Mesendoderm (in vitro differentiated cells): ENCODE results near the gene PNMA8A.
A peak's percentile ranks its signal among the peaks of the same experiment; 100 is the strongest.
"Not testable (repeated sequence)": the region's sequence is repeated elsewhere in the genome, so short reads cannot be mapped to it uniquely, and the experiment has no call there.

Experiments used
- DNase-seq: peaks from one replicate; pipeline ENCODE4 v3.0.0; 2013
- H2AK5ac ChIP-seq: 2 replicates; pipeline ENCODE4 v1.6.1; 2013; ENCODE audit warnings: low read length, inconsistent platforms
- H2BK120ac ChIP-seq: 2 replicates; pipeline ENCODE4 v1.6.1; 2013; ENCODE audit warnings: low read depth, mild to moderate bottlenecking, low read length, moderate library complexity, mixed read lengths
- H2BK15ac ChIP-seq: replicated peaks from 2 replicates; pipeline ENCODE4 v1.6.1; 2013; ENCODE audit warnings: low read depth, mild to moderate bottlenecking, moderate library complexity
- H2BK5ac ChIP-seq: 2 replicates; pipeline ENCODE4 v1.6.1; 2013; ENCODE audit warnings: low read length, inconsistent platforms
- H3K18ac ChIP-seq: 2 replicates; pipeline ENCODE4 v1.6.1; 2013; ENCODE audit warnings: mild to moderate bottlenecking, low read length, mixed read lengths
- H3K23ac ChIP-seq: one replicate; pipeline ENCODE4 v1.6.1; 2013; ENCODE audit warnings: low read length
- H3K27ac ChIP-seq: 2 replicates; pipeline ENCODE4 v1.5.1; 2013; ENCODE audit warnings: low read depth, mild to moderate bottlenecking, inconsistent platforms, low read length, moderate library complexity
- H3K27me3 ChIP-seq: 2 replicates; pipeline ENCODE4 v1.6.1; 2013; ENCODE audit warnings: low read length, control low read depth, mild to moderate bottlenecking, inconsistent platforms; ENCODE audit not compliant: insufficient read depth, poor library complexity
- H3K36me3 ChIP-seq: 2 replicates; pipeline ENCODE4 v1.6.1; 2013; ENCODE audit warnings: low read length, inconsistent platforms; ENCODE audit not compliant: control insufficient read depth, insufficient read depth
- H3K4ac ChIP-seq: one replicate; pipeline ENCODE4 v1.6.1; 2013; ENCODE audit warnings: low read depth, mild to moderate bottlenecking, low read length, moderate library complexity
- H3K4me1 ChIP-seq: 2 replicates; pipeline ENCODE4 v1.6.1; 2013; ENCODE audit warnings: low read depth, low read length, inconsistent platforms; ENCODE audit not compliant: control insufficient read depth
- H3K4me2 ChIP-seq: 2 replicates; pipeline ENCODE4 v1.6.1; 2013; ENCODE audit warnings: low read length
- H3K4me3 ChIP-seq: 2 replicates; pipeline ENCODE4 v1.5.1; 2013; ENCODE audit warnings: mild to moderate bottlenecking, low read length
- H3K56ac ChIP-seq: one replicate; pipeline ENCODE4 v1.6.1; 2013; ENCODE audit warnings: low read length
- H3K79me1 ChIP-seq: 2 replicates; pipeline ENCODE4 v1.6.1; 2013; ENCODE audit warnings: low read length, inconsistent platforms
- H3K79me2 ChIP-seq: 2 replicates; pipeline ENCODE4 v1.6.1; 2013; ENCODE audit warnings: mild to moderate bottlenecking, low read length; ENCODE audit not compliant: control insufficient read depth, insufficient read depth
- H3K9ac ChIP-seq: 2 replicates; pipeline ENCODE4 v1.6.1; 2013; ENCODE audit warnings: low read length, inconsistent platforms
- H4K5ac ChIP-seq: one replicate; pipeline ENCODE4 v1.6.1; 2013; ENCODE audit warnings: low read length
- H4K8ac ChIP-seq: one replicate; pipeline ENCODE4 v1.6.1; 2013; ENCODE audit warnings: low read depth, mild to moderate bottlenecking, control low read depth, low read length, moderate library complexity
- WGBS: extraction: QIAGEN DNeasy Blood & Tissue Kit; methylation state at CpG from one replicate; pipeline ENCODE4 v1.1.7; 2013; ENCODE audit warnings: low lambda C conversion rate, missing lambda C conversion rate; ENCODE audit not compliant: insufficient coverage; ENCODE audit errors: extremely low coverage; 5-methylcytosine and 5-hydroxymethylcytosine counted together

Gene PNMA8A

DNA sequence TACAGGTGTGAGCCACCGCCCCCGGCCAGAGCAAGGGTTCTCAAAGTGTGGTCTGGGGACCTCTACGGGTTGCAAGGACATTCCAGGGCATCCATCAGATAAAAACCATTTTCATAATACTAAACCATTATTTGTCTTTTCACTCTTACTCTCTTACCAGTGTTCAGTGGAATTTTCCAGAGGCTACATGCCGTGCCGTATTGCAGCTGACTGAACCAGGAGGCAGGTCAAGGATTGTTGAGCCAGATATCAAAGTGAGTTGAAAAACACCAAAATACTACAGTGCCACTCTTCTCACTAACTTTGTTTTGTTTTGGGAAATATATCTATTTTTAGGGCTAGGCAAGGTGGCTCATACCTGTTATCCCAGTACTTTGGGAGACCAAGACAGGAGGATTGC is 31.5 kb upstream of the PNMA8A start:
- no CpG with 5 or more reads among the region's 5 CpGs for WGBS
- no peak for DNase-seq
- no peaks in the 10 kb centered on the region for H3K36me3 ChIP-seq
- H3K18ac ChIP-seq, result no peak overlapping the region
- no peaks in the 10 kb centered on the region for H3K79me2 ChIP-seq
- no peak overlapping the region for H3K4ac ChIP-seq
- H3K23ac ChIP-seq, result no peak overlapping the region
- H2BK15ac ChIP-seq, result no peak overlapping the region
- H3K4me1 ChIP-seq, result no peaks in the 10 kb centered on the region
- no peaks in the 10 kb centered on the region for H3K27me3 ChIP-seq
- H3K9ac ChIP-seq, result no peak overlapping the region
- no peak overlapping the region for H2AK5ac ChIP-seq
- no peak overlapping the region for H2BK120ac ChIP-seq
- no peak overlapping the region for H3K27ac ChIP-seq
- H3K79me1 ChIP-seq, result no peaks in the 10 kb centered on the region
- no peak overlapping the region for H2BK5ac ChIP-seq
- no peak overlapping the region for H4K8ac ChIP-seq
- no peak overlapping the region for H3K4me2 ChIP-seq
- no peak overlapping the region for H3K4me3 ChIP-seq
- H3K56ac ChIP-seq, result no peak overlapping the region
- H4K5ac ChIP-seq, result no peak overlapping the region

DNA sequence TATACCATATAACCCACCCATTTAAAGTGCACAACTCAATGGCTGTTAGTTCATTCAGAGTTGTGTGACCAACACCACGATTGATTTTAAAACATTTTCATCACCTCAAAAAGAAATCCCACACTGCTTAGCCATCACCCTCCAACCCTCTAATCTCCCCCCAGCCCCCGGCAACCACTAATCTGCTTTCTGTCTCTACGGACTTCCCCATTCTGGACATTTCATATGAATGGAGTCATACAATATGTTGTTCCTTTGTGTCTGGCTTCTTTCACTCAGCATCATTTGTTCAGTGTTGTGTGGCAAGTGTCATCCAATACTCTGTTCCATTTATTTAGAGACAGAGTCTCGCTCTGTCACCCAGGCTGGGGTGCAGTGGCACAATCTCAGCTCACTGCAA is 28.3 kb upstream of the PNMA8A start:
- whole genome bisulfite sequencing, result no CpG with 5 or more reads among the region's 4 CpGs

DNA sequence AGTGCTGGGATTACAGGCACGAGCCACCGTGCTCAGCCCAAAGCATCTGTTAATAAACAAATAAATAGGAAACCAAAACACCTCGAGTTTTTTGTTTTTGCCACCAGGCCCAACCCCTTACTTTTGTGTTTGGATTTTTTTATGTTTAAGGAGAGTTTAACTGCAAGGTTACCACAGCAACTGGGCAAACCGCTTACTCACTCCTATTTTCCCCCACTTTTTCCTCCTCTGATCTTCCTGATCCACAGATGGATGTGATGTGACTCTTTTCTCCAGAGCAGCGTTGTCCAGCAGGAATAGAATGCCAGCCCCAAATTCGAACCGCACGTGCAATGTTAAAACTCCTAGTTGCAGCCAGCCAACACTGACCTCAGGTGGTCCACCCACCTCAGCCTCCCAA is 26.4 kb upstream of the PNMA8A start:
- H3K4ac ChIP-seq, result no peak overlapping the region

More for the DNA sequence above, 28.3 kb upstream of the PNMA8A start:
- no peak overlapping the region for H3K4me2 ChIP-seq
- no peak overlapping the region for H3K56ac ChIP-seq
- no peak overlapping the region for H3K9ac ChIP-seq
- DNase-seq, result no peak
- H2BK120ac ChIP-seq, result no peak overlapping the region
- no peak overlapping the region for H4K8ac ChIP-seq
- no peak overlapping the region for H3K18ac ChIP-seq
- no peak overlapping the region for H3K4me3 ChIP-seq
- H3K79me1 ChIP-seq, result no peaks in the 10 kb centered on the region
- no peaks in the 10 kb centered on the region for H3K4me1 ChIP-seq
- no peak overlapping the region for H3K27ac ChIP-seq
- H3K27me3 ChIP-seq, result peaks cover 4% of the 10 kb centered on the region
- no peak overlapping the region for H3K4ac ChIP-seq
- no peak overlapping the region for H2BK15ac ChIP-seq
- H4K5ac ChIP-seq, result no peak overlapping the region
- H3K79me2 ChIP-seq, result no peaks in the 10 kb centered on the region
- no peaks in the 10 kb centered on the region for H3K36me3 ChIP-seq
- no peak overlapping the region for H2AK5ac ChIP-seq
- H2BK5ac ChIP-seq, result no peak overlapping the region
- H3K23ac ChIP-seq, result no peak overlapping the region

DNA sequence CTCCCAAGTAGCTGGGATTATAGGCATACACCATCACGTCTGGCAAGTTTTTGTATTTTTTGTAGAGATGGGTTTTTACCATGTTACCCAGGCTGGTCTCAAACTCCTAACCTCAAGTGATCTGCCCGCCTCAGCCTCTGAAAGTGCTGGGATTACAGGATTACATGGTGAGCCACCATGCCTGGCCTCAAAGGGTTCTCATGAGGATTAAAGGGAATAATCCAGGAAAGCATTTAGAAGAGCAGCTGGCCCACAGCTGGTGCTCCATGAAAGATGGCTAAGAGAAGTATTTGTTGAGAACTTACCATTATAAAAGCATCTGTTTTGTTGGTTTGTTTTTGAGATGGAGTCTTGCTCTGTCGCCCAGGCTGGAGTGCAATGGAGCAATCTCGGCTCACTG is 25.5 kb upstream of the PNMA8A start:
- not testable (repeated sequence) for DNase-seq, H4K5ac ChIP-seq, H3K23ac ChIP-seq, H4K8ac ChIP-seq, H3K4me1 ChIP-seq, H3K56ac ChIP-seq, H2AK5ac ChIP-seq, H3K79me1 ChIP-seq, H3K4me2 ChIP-seq, H3K9ac ChIP-seq, H3K79me2 ChIP-seq, H2BK120ac ChIP-seq, H3K4me3 ChIP-seq, H3K4ac ChIP-seq, H3K18ac ChIP-seq, H2BK5ac ChIP-seq, H2BK15ac ChIP-seq, H3K27ac ChIP-seq, H3K36me3 ChIP-seq
- H3K27me3 ChIP-seq, result peaks cover 29% of the 10 kb centered on the region
- no CpG with 5 or more reads among the region's 4 CpGs for WGBS

More for the DNA sequence above, 26.4 kb upstream of the PNMA8A start:
- no peak for DNase-seq
- H4K5ac ChIP-seq, result no peak overlapping the region
- H3K27me3 ChIP-seq, result peaks cover 21% of the 10 kb centered on the region
- no peak overlapping the region for H2BK120ac ChIP-seq
- H2AK5ac ChIP-seq, result no peak overlapping the region
- no peak overlapping the region for H3K23ac ChIP-seq
- H3K36me3 ChIP-seq, result no peaks in the 10 kb centered on the region
- H3K79me1 ChIP-seq, result no peaks in the 10 kb centered on the region
- no peak overlapping the region for H4K8ac ChIP-seq
- no peak overlapping the region for H3K56ac ChIP-seq
- no peak overlapping the region for H3K4me3 ChIP-seq
- H3K79me2 ChIP-seq, result no peaks in the 10 kb centered on the region
- no peak overlapping the region for H2BK5ac ChIP-seq
- H3K4me1 ChIP-seq, result no peaks in the 10 kb centered on the region
- H3K27ac ChIP-seq, result no peak overlapping the region
- no CpG with 5 or more reads among the region's 8 CpGs for WGBS
- H2BK15ac ChIP-seq, result no peak overlapping the region
- H3K9ac ChIP-seq, result no peak overlapping the region
- H3K18ac ChIP-seq, result no peak overlapping the region
- no peak overlapping the region for H3K4me2 ChIP-seq

DNA sequence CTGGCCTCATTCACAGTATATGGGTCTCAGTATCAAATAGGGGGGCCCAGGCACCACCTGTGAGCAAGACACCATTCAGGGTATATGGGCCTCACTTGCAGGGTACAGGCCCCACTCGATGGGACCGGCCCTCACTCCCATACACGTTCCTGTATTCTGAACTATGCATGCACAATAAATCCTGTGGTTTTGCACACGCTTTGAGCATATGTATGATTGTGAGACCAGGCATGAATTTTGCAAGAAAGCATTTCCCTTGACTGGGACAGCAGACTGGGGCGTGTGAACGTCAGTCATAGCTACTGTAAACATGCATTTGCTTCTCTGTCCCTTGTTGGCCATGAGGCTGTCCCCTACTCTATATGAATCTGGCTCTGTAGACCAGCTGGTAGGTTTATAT is 24.9 kb upstream of the PNMA8A start:
- Histone ChIP-seq H2AK5ac (no peak overlapping the region), H4K8ac (no peak overlapping the region), H3K36me3 (no peaks in the 10 kb centered on the region), H4K5ac (no peak overlapping the region), H3K4me3 (no peak overlapping the region), H3K4me1 (no peaks in the 10 kb centered on the region), H2BK15ac (no peak overlapping the region), H2BK5ac (no peak overlapping the region), H3K79me2 (no peaks in the 10 kb centered on the region), H3K56ac (no peak overlapping the region), H3K4me2 (no peak overlapping the region), H3K9ac (no peak overlapping the region), H3K18ac (no peak overlapping the region), H3K79me1 (no peaks in the 10 kb centered on the region), H3K23ac (no peak overlapping the region), H3K27me3 (peaks cover 33% of the 10 kb centered on the region), H2BK120ac (no peak overlapping the region), H3K4ac (no peak overlapping the region), H3K27ac (no peak overlapping the region)
- no peak for DNase-seq
- no CpG with 5 or more reads among the region's 6 CpGs for WGBS

DNA sequence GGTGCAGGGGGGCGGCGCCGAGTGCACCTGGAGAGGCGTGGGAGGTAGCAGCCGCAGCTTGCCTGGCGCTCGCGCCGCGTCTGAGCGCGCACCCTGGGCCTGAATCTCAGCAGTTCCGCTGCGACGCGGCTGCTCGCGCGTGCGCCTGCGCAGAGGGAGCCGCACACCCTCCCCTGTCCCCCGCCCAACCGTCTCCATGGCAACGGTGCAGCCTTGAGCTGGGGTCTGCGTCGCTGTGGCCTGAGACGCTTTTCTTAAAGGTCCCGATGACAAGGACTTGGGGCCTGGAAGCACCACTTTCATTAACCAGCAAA is 24.4 kb upstream of the PNMA8A start, which contains the start of gene PNMA8B:
Gene PNMA8B (minus strand): TSS at position 82 of the 314 bp plus-strand sequence. CDS start 402 bp downstream, outside the sequence.
- H3K4ac ChIP-seq, result no peak within 1 kb of the TSS
- H3K79me2 ChIP-seq, result no peaks in the 10 kb centered on the region
- no peak within 1 kb of the TSS for H3K4me3 ChIP-seq
- peak; percentile 95 for DNase-seq
- no peak within 1 kb of the TSS for H2BK5ac ChIP-seq
- no peaks in the 10 kb centered on the region for H3K4me1 ChIP-seq
- no peak within 1 kb of the TSS for H4K8ac ChIP-seq
- no peak within 1 kb of the TSS for H2BK15ac ChIP-seq
- H3K18ac ChIP-seq, result no peak within 1 kb of the TSS
- no peak within 1 kb of the TSS for H3K27ac ChIP-seq
- no peak within 1 kb of the TSS for H2AK5ac ChIP-seq
- peaks cover 37% of the 10 kb centered on the region for H3K27me3 ChIP-seq
- H3K4me2 ChIP-seq, result peak within 1 kb of the TSS; percentile 60
- H4K5ac ChIP-seq, result no peak within 1 kb of the TSS
- no CpG with 5 or more reads among the region's 29 CpGs for WGBS
- peak within 1 kb of the TSS; percentile 74 for H3K56ac ChIP-seq
- no peak within 1 kb of the TSS for H2BK120ac ChIP-seq
- H3K9ac ChIP-seq, result peak within 1 kb of the TSS; percentile 48
- H3K23ac ChIP-seq, result peak within 1 kb of the TSS; percentile 3
- H3K79me1 ChIP-seq, result no peaks in the 10 kb centered on the region
- no peaks in the 10 kb centered on the region for H3K36me3 ChIP-seq
